Left lung (tissue), 10 donors: Measurements from ENCODE around the gene SUSD3. TPM values are rescaled to one million over a fixed set of nuclear protein-coding genes. Genes with fewer than 3 reads are reported as not detected.

Source experiments
- ATAC-seq: fragments of 200-7000 bp; cut with Tn5 transposase; one replicate; pipeline ENCODE4 v1.9.1; 2020; ENCODE audit warnings: moderate library complexity
- DNase-seq, 4 donors: peaks; one replicate each; pipeline ENCODE4 v3.0.0-alpha.2; 2013 to 2020
- H3K27ac ChIP-seq, 2 donors: fragments of 200-600 bp; sonication (generic) in 1 of 2; one replicate each; pipeline versions ENCODE4 v1.5.0 to v1.8.0; 2020 to 2021
- H3K27me3 ChIP-seq, 2 donors: fragments of 200-600 bp; sonication (generic) in 1 of 2; one replicate each; pipeline versions ENCODE4 v1.5.0 to v1.8.0; 2020 to 2021
- H3K36me3 ChIP-seq, 2 donors: fragments of 200-600 bp; sonication (generic) in 1 of 2; one replicate each; pipeline versions ENCODE4 v1.5.0 to v1.8.0; 2020 to 2021
- H3K4me1 ChIP-seq, 2 donors: fragments of 200-600 bp; one replicate each; pipeline ENCODE4 v1.8.0; 2021
- H3K4me3 ChIP-seq, 2 donors: fragments of 200-600 bp; sonication (generic) in 1 of 2; one replicate each; pipeline versions ENCODE4 v1.5.0 to v1.8.0; 2020 to 2021; ENCODE audit warnings: mild to moderate bottlenecking in 1 of 2
- H3K9me3 ChIP-seq, 2 donors: fragments of 200-600 bp; sonication (generic) in 1 of 2; one replicate each; pipeline versions ENCODE4 v1.5.0 to v1.8.0; 2020 to 2021
- intact Hi-C, 2 donors: fragments of 100-400 bp; cut with DNase I; formaldehyde crosslinking; loops; one replicate each; pipeline versions ENCODE4 v1.11.2 to v1.14.2; 2022
- polyA plus RNA-seq, 6 donors: library from polyadenylated mRNA; unstranded; fragments of 120-200 nt; gene quantifications; one replicate each; pipeline ENCODE4 v1.2.1, GENCODE V29; 2013; ENCODE audit not compliant: insufficient read length in 6 of 6
- total RNA-seq, 2 donors: library from RNA; stranded (reverse); fragmentation: NEBNext Ultra II Directional; extraction: Animal tissue kit (Norgen Biotek cat#: 25700); gene quantifications; one replicate each; pipeline ENCODE4 v1.2.1, GENCODE V29; 2021
- TF ChIP-seq, protein P1 (sequence below), 2 donors: fragments of 200-600 bp; sonication (generic) in 1 of 2; IDR thresholded peaks; one replicate each; pipeline versions ENCODE4 v1.5.0 to v1.8.0; 2021; ENCODE audit warnings: antibody characterized with exemption in 2 of 2
- donor health status: DM: no; HTN: yes; CAD: no.
- donor health status: DM: no; HTN: no; CAD: no.

The SUSD3 gene
- total and polyA plus RNA-seq, 8 donors = 2.6 to 12.1 (median 5.3) TPM

- Histone ChIP-seq H3K4me1 (peaks cover 15 to 91% of the 10 kb centered on the region in 2 donors), H3K4me3 (no peak overlapping the region), H3K27ac (no peak overlapping the region), H3K36me3 (peaks cover 0 to 60% of the 10 kb centered on the region in 2 donors), H3K27me3 (no peaks in the 10 kb centered on the region), H3K9me3 (no peaks in the 10 kb centered on the region)
- ATAC-seq = no peak
- TF ChIP-seq, protein P1, sequence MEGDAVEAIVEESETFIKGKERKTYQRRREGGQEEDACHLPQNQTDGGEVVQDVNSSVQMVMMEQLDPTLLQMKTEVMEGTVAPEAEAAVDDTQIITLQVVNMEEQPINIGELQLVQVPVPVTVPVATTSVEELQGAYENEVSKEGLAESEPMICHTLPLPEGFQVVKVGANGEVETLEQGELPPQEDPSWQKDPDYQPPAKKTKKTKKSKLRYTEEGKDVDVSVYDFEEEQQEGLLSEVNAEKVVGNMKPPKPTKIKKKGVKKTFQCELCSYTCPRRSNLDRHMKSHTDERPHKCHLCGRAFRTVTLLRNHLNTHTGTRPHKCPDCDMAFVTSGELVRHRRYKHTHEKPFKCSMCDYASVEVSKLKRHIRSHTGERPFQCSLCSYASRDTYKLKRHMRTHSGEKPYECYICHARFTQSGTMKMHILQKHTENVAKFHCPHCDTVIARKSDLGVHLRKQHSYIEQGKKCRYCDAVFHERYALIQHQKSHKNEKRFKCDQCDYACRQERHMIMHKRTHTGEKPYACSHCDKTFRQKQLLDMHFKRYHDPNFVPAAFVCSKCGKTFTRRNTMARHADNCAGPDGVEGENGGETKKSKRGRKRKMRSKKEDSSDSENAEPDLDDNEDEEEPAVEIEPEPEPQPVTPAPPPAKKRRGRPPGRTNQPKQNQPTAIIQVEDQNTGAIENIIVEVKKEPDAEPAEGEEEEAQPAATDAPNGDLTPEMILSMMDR (IDR thresholded peaks at IDR 0.05) = no peak
- intact Hi-C loops = no loop called here
- peak in 1 of 4 donors; percentile 16 for DNase-seq
These were observed 66.9 kb downstream of the SUSD3 start for GRCh38 chr9:93125331-93125894.

GRCh38 chr9:93126151-93126781 lies 67.8 kb downstream of the SUSD3 start:
- Histone ChIP-seq H3K27ac (peak overlapping the region in 1 of 2 donors; percentile 82), H3K4me3 (no peak overlapping the region), H3K27me3 (no peaks in the 10 kb centered on the region), H3K9me3 (no peaks in the 10 kb centered on the region), H3K4me1 (peaks cover 22 to 91% of the 10 kb centered on the region in 2 donors), H3K36me3 (peaks cover 0 to 58% of the 10 kb centered on the region in 2 donors)
- peak in 1 of 4 donors; percentile 31 for DNase-seq
- ATAC-seq = no peak
- TF ChIP-seq, protein P1 (IDR thresholded peaks at IDR 0.05) = no peak
- intact Hi-C loops = no loop called here

DNA sequence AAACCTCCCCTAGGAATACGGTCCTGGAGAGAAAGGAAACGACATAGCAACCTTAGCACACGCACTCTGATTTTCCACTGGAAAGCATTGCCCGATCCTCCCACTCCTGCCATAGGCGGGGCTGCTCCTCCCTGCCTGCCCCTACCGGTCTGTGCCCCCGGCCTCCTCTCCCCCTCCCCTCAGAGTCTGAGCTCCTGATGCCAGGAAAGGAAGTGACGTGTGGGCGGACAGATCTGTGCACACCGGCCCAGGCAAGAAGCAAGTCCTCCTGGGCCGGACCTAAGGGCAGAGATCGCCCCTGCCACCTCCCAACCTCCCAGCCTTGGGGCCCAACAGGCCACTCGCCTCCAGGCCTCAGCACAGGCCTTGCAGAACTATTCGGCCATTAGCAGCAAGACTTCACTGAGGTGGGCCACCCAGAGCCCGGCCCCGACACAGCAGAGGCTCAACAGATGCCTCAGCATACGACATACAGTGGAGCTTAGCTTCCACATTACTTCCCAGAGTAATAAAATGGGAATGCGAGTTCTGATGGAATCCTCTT lies 68.4 kb downstream of the SUSD3 start:
- H3K9me3 ChIP-seq = no peaks in the 10 kb centered on the region
- H3K27me3 ChIP-seq = no peaks in the 10 kb centered on the region
- H3K4me1 ChIP-seq = peaks cover 28 to 91% of the 10 kb centered on the region in 2 donors
- TF ChIP-seq, protein P1 (IDR thresholded peaks at IDR 0.05) = no peak
- peaks cover 0 to 51% of the 10 kb centered on the region in 2 donors for H3K36me3 ChIP-seq
- peak overlapping the region; percentile 57 to 82 for H3K27ac ChIP-seq
- intact Hi-C loops = no loop called here
- ATAC-seq (peak; percentile 29), DNase-seq (peak in 3 of 4 donors; percentile 46 to 60 (median 60))
- H3K4me3 ChIP-seq = no peak overlapping the region

- Histone ChIP-seq H3K4me1 (peaks cover 34 to 91% of the 10 kb centered on the region in 2 donors), H3K36me3 (peaks cover 0 to 46% of the 10 kb centered on the region in 2 donors), H3K9me3 (no peaks in the 10 kb centered on the region), H3K27me3 (no peaks in the 10 kb centered on the region), H3K27ac (peak overlapping the region; percentile 57 to 82), H3K4me3 (no peak overlapping the region)
- DNase-seq (peak in 3 of 4 donors; percentile 23 to 80 (median 63)), ATAC-seq (peak; percentile 58)
- TF ChIP-seq, protein P1 (IDR thresholded peaks at IDR 0.05) = no peak
- intact Hi-C loops = no loop called here
These were observed 69.0 kb downstream of the SUSD3 start for GRCh38 chr9:93127395-93127911.
